GM12874 (cell line): ENCODE data around the gene ADCYAP1.

Experiments
- TF ChIP-seq, protein P1 (sequence below): IDR thresholded peaks from 2 replicates; pipeline ENCODE4 v1.5.1; 2011; ENCODE audit warnings: low read depth, mild to moderate bottlenecking, control low read depth, low read length, moderate library complexity; ENCODE audit not compliant: insufficient read depth

Gene ADCYAP1

DNA sequence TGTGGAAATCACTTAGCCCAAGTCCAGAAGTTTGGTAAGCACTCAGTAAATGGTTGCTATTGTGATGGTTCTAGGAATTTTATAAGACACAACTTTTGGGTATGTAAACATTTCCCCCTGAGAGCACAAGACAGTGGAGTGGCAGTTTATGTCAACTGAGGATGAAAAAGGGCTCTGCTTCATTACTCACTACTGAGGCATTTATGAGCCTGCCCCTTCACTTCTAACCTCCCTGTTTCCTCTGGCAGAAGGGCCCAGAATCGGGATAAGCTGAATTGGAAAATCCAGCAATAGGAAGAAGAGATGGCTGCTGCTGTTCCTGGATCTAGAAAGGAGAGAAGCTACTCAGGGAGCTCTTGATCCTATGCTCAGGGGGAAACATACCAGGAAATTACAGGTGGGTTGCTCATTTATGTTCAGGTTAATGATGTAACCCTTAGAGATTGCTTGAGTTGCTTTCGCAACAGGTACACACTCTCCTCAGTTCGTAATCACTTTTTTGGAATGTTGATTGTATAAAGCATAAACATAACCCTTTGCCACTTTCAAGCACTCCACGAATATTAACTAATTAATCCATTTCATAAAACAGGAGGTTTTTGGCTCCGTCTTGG lies 46.3 kb downstream of the ADCYAP1 start:
- TF ChIP-seq, protein P1, sequence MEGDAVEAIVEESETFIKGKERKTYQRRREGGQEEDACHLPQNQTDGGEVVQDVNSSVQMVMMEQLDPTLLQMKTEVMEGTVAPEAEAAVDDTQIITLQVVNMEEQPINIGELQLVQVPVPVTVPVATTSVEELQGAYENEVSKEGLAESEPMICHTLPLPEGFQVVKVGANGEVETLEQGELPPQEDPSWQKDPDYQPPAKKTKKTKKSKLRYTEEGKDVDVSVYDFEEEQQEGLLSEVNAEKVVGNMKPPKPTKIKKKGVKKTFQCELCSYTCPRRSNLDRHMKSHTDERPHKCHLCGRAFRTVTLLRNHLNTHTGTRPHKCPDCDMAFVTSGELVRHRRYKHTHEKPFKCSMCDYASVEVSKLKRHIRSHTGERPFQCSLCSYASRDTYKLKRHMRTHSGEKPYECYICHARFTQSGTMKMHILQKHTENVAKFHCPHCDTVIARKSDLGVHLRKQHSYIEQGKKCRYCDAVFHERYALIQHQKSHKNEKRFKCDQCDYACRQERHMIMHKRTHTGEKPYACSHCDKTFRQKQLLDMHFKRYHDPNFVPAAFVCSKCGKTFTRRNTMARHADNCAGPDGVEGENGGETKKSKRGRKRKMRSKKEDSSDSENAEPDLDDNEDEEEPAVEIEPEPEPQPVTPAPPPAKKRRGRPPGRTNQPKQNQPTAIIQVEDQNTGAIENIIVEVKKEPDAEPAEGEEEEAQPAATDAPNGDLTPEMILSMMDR: no peak

DNA sequence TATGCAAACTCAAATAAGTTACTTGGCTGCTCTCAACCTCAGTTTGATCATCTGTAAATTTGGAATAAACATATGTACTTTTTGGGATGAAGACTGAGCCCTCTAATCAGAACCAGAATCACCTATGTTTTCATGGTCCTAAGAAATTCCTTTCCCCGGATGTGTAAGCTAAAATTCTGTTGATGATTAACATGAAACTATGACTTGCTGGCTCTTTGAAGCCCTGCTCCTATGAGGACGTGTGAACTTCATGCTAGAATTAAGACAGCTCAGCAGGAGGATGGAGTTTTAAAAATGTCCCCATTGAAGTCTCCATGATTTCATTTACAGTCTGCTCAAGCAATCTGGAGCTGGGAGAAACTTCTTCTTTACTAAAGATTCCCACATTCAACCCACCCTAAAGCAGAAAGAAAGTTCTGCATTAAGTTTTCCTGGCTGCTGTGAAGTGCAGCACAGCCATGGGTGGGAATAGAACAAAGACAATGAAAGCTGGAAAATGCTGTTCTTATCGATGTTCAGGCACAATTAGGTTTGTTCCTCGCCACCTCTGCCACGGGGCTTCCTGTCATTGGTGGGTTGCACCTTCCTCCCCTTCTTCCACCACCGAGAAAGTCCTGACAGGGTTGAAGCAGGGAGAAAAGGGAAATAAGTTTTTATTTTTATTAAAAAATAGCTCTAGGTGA lies 50.9 kb downstream of the ADCYAP1 start:
- TF ChIP-seq, protein P1: no peak

DNA sequence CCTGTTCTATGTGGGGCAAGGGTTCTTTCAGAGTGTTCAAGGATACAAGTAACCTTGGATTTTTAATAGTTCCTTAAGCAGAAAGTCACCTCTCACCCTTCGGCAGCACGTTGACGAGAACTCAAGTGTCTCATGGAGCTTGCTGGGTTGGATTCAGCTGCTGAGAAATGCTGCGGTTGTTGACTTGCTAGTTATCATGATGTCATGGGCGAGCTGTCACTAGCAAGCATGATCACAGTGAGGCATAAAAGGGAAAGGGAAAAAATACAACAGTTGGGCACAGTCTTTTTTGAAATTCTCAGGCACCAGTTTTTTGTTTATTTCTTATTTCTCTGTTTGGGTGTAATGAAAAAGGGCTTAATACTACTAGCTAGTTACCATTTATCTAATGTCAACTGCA lies 53.2 kb downstream of the ADCYAP1 start:
- TF ChIP-seq, protein P1: no peak

DNA sequence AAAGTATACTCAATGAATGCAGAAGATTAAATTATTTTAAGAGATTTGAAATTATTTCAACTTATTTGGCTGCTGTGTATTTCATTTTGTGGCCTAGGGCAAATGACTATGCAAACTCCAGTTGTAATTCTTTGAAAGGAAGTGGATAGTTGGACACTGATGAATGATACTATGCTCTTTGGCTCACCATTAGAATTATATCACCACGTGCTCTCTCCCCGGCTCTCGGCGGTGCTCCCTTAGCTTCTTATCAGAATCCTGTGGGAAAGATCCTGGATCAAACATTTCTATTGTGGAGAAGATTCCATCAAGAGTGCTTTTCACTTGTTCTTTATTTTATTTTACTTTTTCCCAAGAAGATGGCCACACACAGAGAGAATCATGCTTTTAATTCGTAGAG lies 55.2 kb downstream of the ADCYAP1 start:
- TF ChIP-seq, protein P1: no peak
